ENCODE measurements around the gene YY1. TPM values are rescaled to one million over a fixed set of nuclear protein-coding genes. Genes with fewer than 3 reads are reported as not detected.

The YY1 gene
- total and polyA plus RNA-seq, 2 of the 8 experiments (the other 6 are each of a cell fraction or from before 2014, with no cell fraction given) = 26.4 to 106 TPM

- ChIA-PET POLR2A (ENCODE audit: partially characterized antibody) (no interaction called here), CTCF (ENCODE audit: partially characterized antibody) (interaction anchor here (0.5 to 4.1 kb wide), 3 partner anchors 8 to 59 kb away, joined by 3 to 24 read pairs (median 3); no protein-coding TSS in a partner anchor)
- H3K23ac ChIP-seq (ENCODE audit: insufficient read length) = no peak overlapping the region
- H4K91ac ChIP-seq (replicated peaks; ENCODE audit: insufficient read length, low read length) = no peak overlapping the region
- no peak overlapping the region for H2AFZ ChIP-seq (ENCODE audit: low read length)
- no peaks in the 10 kb centered on the region for H4K20me1 ChIP-seq (replicated peaks in 1 of 2; ENCODE audit: control insufficient read depth in 1 of 2, insufficient read depth in 2 of 2, low read length in 2 of 2)
- DNase-seq (ENCODE audit: low read depth in 1 of 2, low spot score in 2 of 2) (no peak), FAIRE-seq (no peak)
- no peak overlapping the region for H3K4ac ChIP-seq (replicated peaks; ENCODE audit: insufficient read length, low read depth, low read length)
- H2BK120ac ChIP-seq (replicated peaks; ENCODE audit: low read depth, low read length) = no peak overlapping the region
- H3K79me2 ChIP-seq (ENCODE audit: control insufficient read depth in 1 of 2, insufficient read depth in 2 of 2, low read length in 2 of 2) = no peaks in the 10 kb centered on the region
- no peak overlapping the region for H2BK12ac ChIP-seq (ENCODE audit: low read depth, low read length)
- H3K9ac ChIP-seq (replicated peaks in 1 of 4; ENCODE audit: extremely low read depth in 1 of 4, low read depth in 3 of 4, low read length in 3 of 4) = no peak overlapping the region
- no peak overlapping the region for H4K8ac ChIP-seq (ENCODE audit: extremely low read depth, insufficient read depth, low read length)
- H3K9me3 ChIP-seq (ENCODE audit: insufficient read depth in 2 of 2, low read depth in 1 of 2, low read length in 1 of 2) = no peaks in the 10 kb centered on the region
- H2BK5ac ChIP-seq (ENCODE audit: low read depth, low read length) = no peak overlapping the region
- no peak overlapping the region for H2BK15ac ChIP-seq (ENCODE audit: low read length)
- no peak overlapping the region for H3K14ac ChIP-seq (ENCODE audit: insufficient read length)
- no peak overlapping the region for H3K56ac ChIP-seq (replicated peaks; ENCODE audit: insufficient read length, low read depth, low read length)
- no peaks in the 10 kb centered on the region for H3K79me1 ChIP-seq (ENCODE audit: low read depth, low read length)
- H4K5ac ChIP-seq (ENCODE audit: insufficient read length, low read depth, low read length) = no peak overlapping the region
- H2BK20ac ChIP-seq (ENCODE audit: low read length) = no peak overlapping the region
- no peak overlapping the region for H3K4me3 ChIP-seq (ENCODE audit: extremely low read depth in 1 of 4, insufficient read depth in 2 of 4, low read depth in 3 of 4, low read length in 4 of 4)
- H3K23me2 ChIP-seq (ENCODE audit: low read depth, low read length) = no peaks in the 10 kb centered on the region
- 93% methylated on average over 5 of the region's 5 CpGs; no CpG with 5 or more reads in 1 of the 2 experiments for WGBS, 2 experiments (ENCODE audit: extremely low coverage in 1 of 2, insufficient coverage in 1 of 2, insufficient read length in 1 of 2, insufficient replicate concordance in 2 of 2, low coverage in 1 of 2, low lambda C conversion rate in 2 of 2, missing lambda C conversion rate in 1 of 2)
- no peak overlapping the region for H3K18ac ChIP-seq (ENCODE audit: extremely low read depth, low read length)
- H3K4me2 ChIP-seq (ENCODE audit: insufficient read depth in 1 of 2, low read depth in 2 of 2, low read length in 2 of 2) = no peak overlapping the region
- H3K27me3 ChIP-seq (replicated peaks in 1 of 4; ENCODE audit: control insufficient read depth in 3 of 4, extremely low read depth in 1 of 4, insufficient read depth in 3 of 4, low read length in 3 of 4) = no peaks in the 10 kb centered on the region
- H3K27ac ChIP-seq (ENCODE audit: low read depth, low read length) = no peak overlapping the region
- no peaks in the 10 kb centered on the region for H3K36me3 ChIP-seq (ENCODE audit: control insufficient read depth in 2 of 4, insufficient read depth in 4 of 4, low read length in 3 of 4)
- H2AK5ac ChIP-seq (ENCODE audit: low read depth, low read length) = no peak overlapping the region
- peaks cover 0 to 4% (median 2%) of the 10 kb centered on the region in 4 experiments; a peak in 2 of 7 replicates for H3K4me1 ChIP-seq (replicated peaks in 1 of 4; ENCODE audit: control insufficient read depth in 3 of 4, insufficient read depth in 4 of 4, low read length in 3 of 4)
- TF ChIP-seq JUND (IDR thresholded peaks at IDR 0.05; ENCODE audit: low read length) (no peak), TEAD4 (IDR thresholded peaks at IDR 0.05; ENCODE audit: low read depth, low read length) (no peak), NANOG (IDR thresholded peaks at IDR 0.05; ENCODE audit: insufficient read depth, low read depth, low read length, poor library complexity, severe bottlenecking) (no peak), EZH2 (IDR thresholded peaks at IDR 0.05; ENCODE audit: low read depth, low read length, severe bottlenecking) (no peak), MAX (IDR thresholded peaks at IDR 0.05) (no peak), CBX5 (IDR thresholded peaks at IDR 0.05; ENCODE audit: low read depth, low read length) (no peak), RFX5 (IDR thresholded peaks at IDR 0.05; ENCODE audit: borderline replicate concordance, low read depth, low read length) (no peak), POLR2AphosphoS5 (IDR thresholded peaks at IDR 0.05; ENCODE audit: low read depth, low read length) (no peak), KDM1A (IDR thresholded peaks at IDR 0.05; ENCODE audit: borderline replicate concordance, low read length) (no peak), HDAC6 (IDR thresholded peaks at IDR 0.05; ENCODE audit: low read depth, low read length) (no peak), RAD21 (IDR thresholded peaks at IDR 0.05 in 1 of 2, conservative IDR thresholded peaks at IDR 0.05 in 1 of 2; ENCODE audit: low read depth in 2 of 2, low read length in 2 of 2) (no peak), BRCA1 (IDR thresholded peaks at IDR 0.05; ENCODE audit: low read depth, low read length) (no peak), SP4 (IDR thresholded peaks at IDR 0.05; ENCODE audit: low read length) (no peak), KDM5A (IDR thresholded peaks at IDR 0.05; ENCODE audit: low read length) (no peak), TAF1 (IDR thresholded peaks at IDR 0.05; ENCODE audit: low read depth, low read length) (no peak)
Observed at GRCh38 chr14:100201701-100202100, 37.2 kb upstream of the YY1 start.
